Spinal cord (tissue), 10 donors: Measurements from ENCODE around the gene FBXO11. TPM values are rescaled to one million over a fixed set of nuclear protein-coding genes. Genes with fewer than 3 reads are reported as not detected.
"Not testable (repeated sequence)": the region's sequence is repeated elsewhere in the genome, so short reads cannot be mapped to it uniquely, and the experiment has no call there.

Experiments
- DNase-seq, 6 donors: peaks; one replicate each; pipeline versions ENCODE4 v3.0.0 to v3.0.0-alpha.2; 2013 to 2015; ENCODE audit warnings: low spot score in 6 of 6, low read depth in 4 of 6
- H3K27ac ChIP-seq: one replicate; pipeline ENCODE4 v1.5.1; 2013; ENCODE audit warnings: low read depth, low read length, control low read depth
- H3K27me3 ChIP-seq: one replicate; pipeline ENCODE4 v1.6.1; 2013; ENCODE audit warnings: low read length; ENCODE audit not compliant: control insufficient read depth, insufficient read depth
- H3K36me3 ChIP-seq: one replicate; pipeline ENCODE4 v1.6.1; 2013; ENCODE audit warnings: low read length; ENCODE audit not compliant: control insufficient read depth, insufficient read depth
- H3K4me1 ChIP-seq: one replicate; pipeline ENCODE4 v1.6.1; 2013; ENCODE audit warnings: low read length; ENCODE audit not compliant: control insufficient read depth, insufficient read depth
- H3K4me3 ChIP-seq: one replicate; pipeline ENCODE4 v1.5.1; 2013; ENCODE audit warnings: low read depth, low read length, control low read depth
- H3K9me3 ChIP-seq: one replicate; pipeline ENCODE4 v1.6.1; 2013; ENCODE audit warnings: low read length; ENCODE audit not compliant: control insufficient read depth, insufficient read depth
- WGBS: methylation state at CpG from one replicate; pipeline ENCODE4 v1.1.5; 2013; ENCODE audit warnings: missing lambda C conversion rate; ENCODE audit not compliant: insufficient coverage; 5-methylcytosine and 5-hydroxymethylcytosine counted together
- polyA plus RNA-seq, 2 donors: library from polyadenylated mRNA; unstranded; fragments of 120-200 nt; gene quantifications; one replicate each; pipeline ENCODE4 v1.2.1, GENCODE V29; 2013; ENCODE audit not compliant: insufficient read length in 2 of 2
- total RNA-seq, 2 donors: library from RNA; depleted of rRNA in 1 of 2; stranded (reverse); fragments of 120-200 nt in 1 of 2; fragments of >200 nt in 1 of 2; gene quantifications; one replicate each; pipeline versions ENCODE4 v1.2.3 to v1.2.4, GENCODE V29; 2013 to 2014
- donor health status: healthy.

FBXO11 gene
- total and polyA plus RNA-seq, 4 donors, result 59.6 to 170 (median 94.6) TPM

- no peak for DNase-seq
- Histone ChIP-seq H3K4me1 (no peaks in the 10 kb centered on the region), H3K27ac (no peak overlapping the region), H3K9me3 (no peaks in the 10 kb centered on the region), H3K36me3 (no peaks in the 10 kb centered on the region), H3K27me3 (no peaks in the 10 kb centered on the region), H3K4me3 (no peak overlapping the region)
- no CpG with 5 or more reads among the region's 3 CpGs for WGBS
Observed at GRCh38 chr2:47917276-47917961, 11.1 kb upstream of the FBXO11 start.

GRCh38 chr2:47916412-47916811, 10.1 kb upstream of the FBXO11 start:
- Histone ChIP-seq H3K27ac (no peak overlapping the region), H3K36me3 (no peaks in the 10 kb centered on the region)
- WGBS, result no CpG with 5 or more reads among the region's 1 CpG

GRCh38 chr2:47910662-47911061, 4.4 kb upstream of the FBXO11 start:
- not testable (repeated sequence) for H3K9me3 ChIP-seq, H3K27ac ChIP-seq, H3K4me3 ChIP-seq, H3K36me3 ChIP-seq, H3K4me1 ChIP-seq, H3K27me3 ChIP-seq, DNase-seq
- WGBS, result no CpG with 5 or more reads among the region's 4 CpGs

More at GRCh38 chr2:47916412-47916811, 10.1 kb upstream of the FBXO11 start:
- no peaks in the 10 kb centered on the region for H3K27me3 ChIP-seq
- DNase-seq, result no peak
- no peaks in the 10 kb centered on the region for H3K4me1 ChIP-seq
- H3K4me3 ChIP-seq, result no peak overlapping the region
- no peaks in the 10 kb centered on the region for H3K9me3 ChIP-seq

GRCh38 chr2:47908682-47909081, 2.4 kb upstream of the FBXO11 start:
- no peaks in the 10 kb centered on the region for H3K36me3 ChIP-seq
- 91% methylated on average over 5 of the region's 5 CpGs for WGBS
- no peak overlapping the region for H3K4me3 ChIP-seq
- no peaks in the 10 kb centered on the region for H3K27me3 ChIP-seq
- no peaks in the 10 kb centered on the region for H3K9me3 ChIP-seq
- H3K4me1 ChIP-seq, result no peaks in the 10 kb centered on the region
- DNase-seq, result no peak
- no peak overlapping the region for H3K27ac ChIP-seq

GRCh38 chr2:47907039-47907781, 912 bp upstream of the FBXO11 start:
- Histone ChIP-seq H3K27me3 (no peaks in the 10 kb centered on the region), H3K9me3 (no peaks in the 10 kb centered on the region), H3K4me3 (peak overlapping the region; percentile 58), H3K4me1 (no peaks in the 10 kb centered on the region), H3K36me3 (no peaks in the 10 kb centered on the region), H3K27ac (peak overlapping the region; percentile 94)
- DNase-seq, result peak in 1 of 6 donors; percentile 70
- 4% methylated on average over 8 of the region's 15 CpGs for WGBS

GRCh38 chr2:47905386-47906156, 727 bp downstream of the FBXO11 start:
- Histone ChIP-seq H3K27me3 (no peaks in the 10 kb centered on the region), H3K36me3 (no peaks in the 10 kb centered on the region), H3K4me1 (peaks cover 2% of the 10 kb centered on the region), H3K9me3 (no peaks in the 10 kb centered on the region), H3K27ac (peak overlapping the region; percentile 94), H3K4me3 (peak overlapping the region; percentile 90)
- under 1% methylated on average over 74 of the region's 105 CpGs for WGBS
- peak in 3 of 6 donors; percentile 47 to 89 (median 88) for DNase-seq

- peak overlapping the region; percentile 90 for H3K4me3 ChIP-seq
- H3K9me3 ChIP-seq, result no peaks in the 10 kb centered on the region
- H3K36me3 ChIP-seq, result no peaks in the 10 kb centered on the region
- DNase-seq, result peak in 2 of 6 donors; percentile 5 to 70
- H3K27me3 ChIP-seq, result no peaks in the 10 kb centered on the region
- H3K27ac ChIP-seq, result peak overlapping the region; percentile 94
- WGBS, result 5% methylated on average over 4 of the region's 10 CpGs
- peaks cover 2% of the 10 kb centered on the region for H3K4me1 ChIP-seq
Observed at GRCh38 chr2:47903781-47904490, 2.4 kb downstream of the FBXO11 start.

GRCh38 chr2:47901892-47902291, 4.4 kb downstream of the FBXO11 start:
- not testable (repeated sequence) for DNase-seq, H3K36me3 ChIP-seq, H3K27ac ChIP-seq, H3K4me1 ChIP-seq, H3K9me3 ChIP-seq, H3K27me3 ChIP-seq, H3K4me3 ChIP-seq
- 98% methylated on average over 6 of the region's 13 CpGs for WGBS

- peaks cover 2% of the 10 kb centered on the region for H3K4me1 ChIP-seq
- no CpG with 5 or more reads among the region's 10 CpGs for whole genome bisulfite sequencing
Observed at GRCh38 chr2:47900857-47901256, 5.4 kb downstream of the FBXO11 start.

More at GRCh38 chr2:47900857-47901256, 5.4 kb downstream of the FBXO11 start:
- no peaks in the 10 kb centered on the region for H3K36me3 ChIP-seq
- no peak overlapping the region for H3K4me3 ChIP-seq
- no peak for DNase-seq
- no peak overlapping the region for H3K27ac ChIP-seq
- H3K9me3 ChIP-seq, result no peaks in the 10 kb centered on the region
- H3K27me3 ChIP-seq, result no peaks in the 10 kb centered on the region
